K562 (cell line): ENCODE results near the gene PALMD. TPM values are rescaled to one million over a fixed set of nuclear protein-coding genes. Genes with fewer than 3 reads are reported as not detected.

Source experiments
- GTF2A2 ChIP-seq: IDR thresholded peaks from 2 replicates; pipeline ENCODE4 v1.6.1; 2016; ENCODE audit warnings: mild to moderate bottlenecking, missing genetic modification characterization, missing compliant biosample characterization
- MXI1 ChIP-seq: IDR thresholded peaks from 2 replicates; pipeline ENCODE4 v1.6.1; 2011; ENCODE audit warnings: low read depth, mild to moderate bottlenecking, improper control_type of control experiment, low read length
- PRPF4 ChIP-seq: fragments of 200-400 bp; formaldehyde crosslinking; IDR thresholded peaks from one replicate; pipeline ENCODE4 v1.6.1; 2017; ENCODE audit warnings: low read length, low read depth, mild to moderate bottlenecking; ENCODE audit not compliant: insufficient read depth, poor library complexity, severe bottlenecking
- SMC3 ChIP-seq: conservative IDR thresholded peaks from 2 replicates; pipeline ENCODE4 v1.6.1; 2011; ENCODE audit warnings: low read depth, low read length, improper control_type of control experiment; ENCODE audit not compliant: insufficient read depth
- TCF15 ChIP-seq: fragments of 250-450 bp; sonication (Bioruptor Pico); IDR thresholded peaks from 2 replicates; pipeline ENCODE4 v1.8.0; 2022; ENCODE audit warnings: moderate library complexity, mild to moderate bottlenecking, inconsistent platforms
- TEAD4 ChIP-seq, 2 experiments: sonication (generic) in 1 of 2; formaldehyde crosslinking in 1 of 2; IDR thresholded peaks; 2 replicates each; pipeline versions ENCODE4 v1.6.1 to v1.8.0; 2012 to 2022; ENCODE audit warnings: borderline replicate concordance in 1 of 2, inconsistent platforms in 1 of 2, low read length in 1 of 2, mild to moderate bottlenecking in 1 of 2, missing genetic modification reagents in 1 of 2
- TFAM ChIP-seq: fragments of 250-450 bp; sonication (Bioruptor Pico); conservative IDR thresholded peaks from 2 replicates; pipeline ENCODE4 v1.5.0; 2021; ENCODE audit warnings: mild to moderate bottlenecking, moderate library complexity
- TRIM25 ChIP-seq: fragments of 450-650 bp; IDR thresholded peaks from 2 replicates; pipeline ENCODE4 v1.7.0; 2016; ENCODE audit warnings: borderline replicate concordance
- TRIM28 ChIP-seq: fragments of 450-650 bp; IDR thresholded peaks from 2 replicates; pipeline ENCODE4 v1.6.1; 2017
- ZFP91 ChIP-seq: sonication (generic); formaldehyde crosslinking; IDR thresholded peaks from 2 replicates; pipeline ENCODE4 v1.8.0; 2022; ENCODE audit warnings: mild to moderate bottlenecking, missing genetic modification reagents
- ZNF316 ChIP-seq: fragments of 450-650 bp; IDR thresholded peaks from 2 replicates; pipeline ENCODE4 v1.6.1; 2016
- ZNF318 ChIP-seq, 2 experiments: fragments of 450-650 bp; IDR thresholded peaks; 2 replicates each; pipeline ENCODE4 v1.6.1; 2016; ENCODE audit warnings: mild to moderate bottlenecking in 2 of 2, borderline replicate concordance in 1 of 2, low read depth in 1 of 2, moderate library complexity in 1 of 2
- polyA plus RNA-seq, 8 experiments: library from polyadenylated mRNA; depleted of rRNA in 4 of 8; stranded (reverse) in 5 of 8; unstranded in 3 of 8; fragments of >200 nt; fragmentation: Nextera tagmentation in 2 of 8; fragmentation: Illumina TruSeq in 1 of 8; extraction: Ambion mirVana in 2 of 8; extraction: Trizol in 1 of 8; gene quantifications; 2 replicates each; pipeline versions ENCODE4 v1.2.1 to v1.2.3, GENCODE V29; 2011 to 2014; ENCODE audit warnings: inconsistent platforms in 1 of 8, missing spikeins in 1 of 8
- total RNA-seq, 7 experiments: library from RNA; depleted of rRNA in 6 of 7; stranded (reverse); fragments of >200 nt in 6 of 7; fragmentation: Illumina TruSeq in 2 of 7; extraction: Trizol in 2 of 7; gene quantifications; 2 replicates each; pipeline versions ENCODE4 v1.2.1 to v1.2.3, GENCODE V29; 2011 to 2021; ENCODE audit warnings: low replicate concordance in 1 of 7

Gene PALMD
- total and polyA plus RNA-seq, 9 of the 15 experiments (the other 6 are each of a cell fraction or from before 2014, with no cell fraction given), result 2.7 to 13.5 (median 5.4) TPM

- TF ChIP-seq ZFP91 (no peak), ZNF316 (peak; percentile 1; the same call in 1 of the 2 replicates), TRIM25 (no peak), TFAM (CRISPR knock-in tag) (no peak), TRIM28 (no peak), TEAD4 (IDR thresholded peaks at IDR 0.05; ENCODE audit: low read length) (peak; percentile 54), TEAD4 (CRISPR knock-in tag; IDR thresholded peaks at IDR 0.05; ENCODE audit: borderline replicate concordance) (no peak), GTF2A2 (tag) (no peak), SMC3 (no peak), ZNF318 (IDR thresholded peaks at IDR 0.05; ENCODE audit: borderline replicate concordance in 1 of 2, low read depth in 1 of 2) (no peak), MXI1 (no peak), TCF15 (no peak), PRPF4 (no peak)
These were observed 3.9 kb upstream of the PALMD start (continued) for GRCh38 chr1:99642053-99642452.
